ENCODE results near the gene PKP3.

GRCh38 chr11:414318-414857 is 20.4 kb downstream of the PKP3 start:
- TF ChIP-seq, protein P1, sequence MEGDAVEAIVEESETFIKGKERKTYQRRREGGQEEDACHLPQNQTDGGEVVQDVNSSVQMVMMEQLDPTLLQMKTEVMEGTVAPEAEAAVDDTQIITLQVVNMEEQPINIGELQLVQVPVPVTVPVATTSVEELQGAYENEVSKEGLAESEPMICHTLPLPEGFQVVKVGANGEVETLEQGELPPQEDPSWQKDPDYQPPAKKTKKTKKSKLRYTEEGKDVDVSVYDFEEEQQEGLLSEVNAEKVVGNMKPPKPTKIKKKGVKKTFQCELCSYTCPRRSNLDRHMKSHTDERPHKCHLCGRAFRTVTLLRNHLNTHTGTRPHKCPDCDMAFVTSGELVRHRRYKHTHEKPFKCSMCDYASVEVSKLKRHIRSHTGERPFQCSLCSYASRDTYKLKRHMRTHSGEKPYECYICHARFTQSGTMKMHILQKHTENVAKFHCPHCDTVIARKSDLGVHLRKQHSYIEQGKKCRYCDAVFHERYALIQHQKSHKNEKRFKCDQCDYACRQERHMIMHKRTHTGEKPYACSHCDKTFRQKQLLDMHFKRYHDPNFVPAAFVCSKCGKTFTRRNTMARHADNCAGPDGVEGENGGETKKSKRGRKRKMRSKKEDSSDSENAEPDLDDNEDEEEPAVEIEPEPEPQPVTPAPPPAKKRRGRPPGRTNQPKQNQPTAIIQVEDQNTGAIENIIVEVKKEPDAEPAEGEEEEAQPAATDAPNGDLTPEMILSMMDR (IDR thresholded peaks at IDR 0.05), result no peak
- TF ChIP-seq POLR2A (IDR thresholded peaks at IDR 0.05), result no peak
